Subcutaneous abdominal adipose tissue (tissue), 5 donors: ENCODE measurements around the gene TLX1.

Experiments used
- H3K27ac ChIP-seq: one replicate; pipeline ENCODE4 v1.7.0; 2013; ENCODE audit warnings: low read depth, mild to moderate bottlenecking, inconsistent platforms, low read length, moderate library complexity
- H3K27me3 ChIP-seq, 5 donors: one replicate each; pipeline ENCODE4 v1.7.0; 2013; ENCODE audit warnings: low read length in 5 of 5, inconsistent platforms in 1 of 5; ENCODE audit not compliant: control insufficient read depth in 5 of 5, insufficient read depth in 4 of 5
- H3K36me3 ChIP-seq, 5 donors: one replicate each; pipeline ENCODE4 v1.7.0; 2013; ENCODE audit warnings: low read length in 5 of 5; ENCODE audit not compliant: control insufficient read depth in 5 of 5, insufficient read depth in 5 of 5
- H3K4me1 ChIP-seq, 5 donors: one replicate each; pipeline ENCODE4 v1.7.0; 2013; ENCODE audit warnings: low read length in 5 of 5, mild to moderate bottlenecking in 3 of 5, moderate library complexity in 1 of 5; ENCODE audit not compliant: control insufficient read depth in 5 of 5, insufficient read depth in 5 of 5
- H3K4me3 ChIP-seq, 5 donors: one replicate each; pipeline ENCODE4 v1.7.0; 2013; ENCODE audit warnings: low read length in 5 of 5, low read depth in 1 of 5
- H3K9ac ChIP-seq, 5 donors: one replicate each; pipeline ENCODE4 v1.7.0; 2013; ENCODE audit warnings: low read length in 5 of 5, mild to moderate bottlenecking in 4 of 5, moderate library complexity in 3 of 5
- H3K9me3 ChIP-seq, 5 donors: one replicate each; pipeline ENCODE4 v1.7.0; 2013; ENCODE audit warnings: low read length in 5 of 5; ENCODE audit not compliant: control insufficient read depth in 5 of 5
- donor health status: healthy.
- donor health status: healthy.
- donor health status: healthy.
- donor health status: healthy.
- donor health status: healthy.

The TLX1 gene

GRCh38 chr10:101164020-101164419, 32.9 kb downstream of the TLX1 start:
- Histone ChIP-seq H3K9me3 (peaks cover 0 to 3% (median 0%) of the 10 kb centered on the region in 5 donors), H3K27ac (no peak overlapping the region), H3K9ac (no peak overlapping the region), H3K4me3 (no peak overlapping the region), H3K4me1 (peaks cover 0 to 4% (median 4%) of the 10 kb centered on the region in 5 donors), H3K27me3 (peaks cover 22 to 55% (median 39%) of the 10 kb centered on the region in 5 donors), H3K36me3 (no peaks in the 10 kb centered on the region)

GRCh38 chr10:101165736-101166135, 34.6 kb downstream of the TLX1 start:
- H3K36me3 ChIP-seq = no peaks in the 10 kb centered on the region

GRCh38 chr10:101166430-101166829, 35.3 kb downstream of the TLX1 start:
- Histone ChIP-seq H3K27ac (no peak overlapping the region), H3K4me1 (peaks cover 0 to 4% (median 4%) of the 10 kb centered on the region in 5 donors), H3K27me3 (peaks cover 16 to 38% (median 22%) of the 10 kb centered on the region in 5 donors), H3K4me3 (no peak overlapping the region), H3K9ac (no peak overlapping the region), H3K36me3 (no peaks in the 10 kb centered on the region), H3K9me3 (peaks cover 0 to 5% (median 0%) of the 10 kb centered on the region in 5 donors)

More at GRCh38 chr10:101165736-101166135, 34.6 kb downstream of the TLX1 start:
- peaks cover 0 to 4% (median 4%) of the 10 kb centered on the region in 5 donors for H3K4me1 ChIP-seq
- H3K27me3 ChIP-seq = peaks cover 22 to 44% (median 28%) of the 10 kb centered on the region in 5 donors
- no peak overlapping the region for H3K4me3 ChIP-seq
- H3K27ac ChIP-seq = no peak overlapping the region
- no peak overlapping the region for H3K9ac ChIP-seq
- H3K9me3 ChIP-seq = peaks cover 0 to 5% (median 0%) of the 10 kb centered on the region in 5 donors

GRCh38 chr10:101172741-101173140, 41.6 kb downstream of the TLX1 start:
- peaks cover 0 to 10% (median 5%) of the 10 kb centered on the region in 5 donors for H3K27me3 ChIP-seq
- no peaks in the 10 kb centered on the region for H3K4me1 ChIP-seq
- H3K9ac ChIP-seq = no peak overlapping the region
- H3K4me3 ChIP-seq = no peak overlapping the region
- H3K9me3 ChIP-seq = peaks cover 5 to 25% (median 14%) of the 10 kb centered on the region in 5 donors
- no peaks in the 10 kb centered on the region for H3K36me3 ChIP-seq
- no peak overlapping the region for H3K27ac ChIP-seq

- no peaks in the 10 kb centered on the region for H3K4me1 ChIP-seq
- H3K27me3 ChIP-seq = peaks cover 0 to 6% (median 0%) of the 10 kb centered on the region in 5 donors
- H3K27ac ChIP-seq = no peak overlapping the region
- no peak overlapping the region for H3K9ac ChIP-seq
- H3K4me3 ChIP-seq = no peak overlapping the region
- H3K36me3 ChIP-seq = no peaks in the 10 kb centered on the region
- H3K9me3 ChIP-seq = peaks cover 5 to 20% (median 14%) of the 10 kb centered on the region in 5 donors
Observed at GRCh38 chr10:101174319-101174718, 43.2 kb downstream of the TLX1 start.

GRCh38 chr10:101176577-101176976, 45.5 kb downstream of the TLX1 start:
- Histone ChIP-seq H3K27me3 (peaks cover under 1 to 6% (median 4%) of the 10 kb centered on the region in 5 donors), H3K36me3 (no peaks in the 10 kb centered on the region), H3K9me3 (peaks cover 5 to 20% (median 14%) of the 10 kb centered on the region in 5 donors), H3K27ac (no peak overlapping the region), H3K4me3 (no peak overlapping the region), H3K4me1 (no peaks in the 10 kb centered on the region), H3K9ac (no peak overlapping the region)

- peaks cover 3 to 9% (median 6%) of the 10 kb centered on the region in 5 donors for H3K27me3 ChIP-seq
- H3K9ac ChIP-seq = no peak overlapping the region
- no peaks in the 10 kb centered on the region for H3K9me3 ChIP-seq
- no peaks in the 10 kb centered on the region for H3K4me1 ChIP-seq
- no peaks in the 10 kb centered on the region for H3K36me3 ChIP-seq
- H3K4me3 ChIP-seq = no peak overlapping the region
- H3K27ac ChIP-seq = no peak overlapping the region
Observed at GRCh38 chr10:101182936-101183335, 51.8 kb downstream of the TLX1 start.

GRCh38 chr10:101183458-101184183, 52.5 kb downstream of the TLX1 start:
- Histone ChIP-seq H3K27ac (no peak overlapping the region), H3K9ac (no peak overlapping the region), H3K36me3 (no peaks in the 10 kb centered on the region), H3K4me1 (no peaks in the 10 kb centered on the region), H3K27me3 (peaks cover 3 to 9% (median 6%) of the 10 kb centered on the region in 5 donors), H3K4me3 (no peak overlapping the region), H3K9me3 (no peaks in the 10 kb centered on the region)
